SK-N-SH (cell line): ENCODE data around the gene ADPRHL1. TPM values are rescaled to one million over a fixed set of nuclear protein-coding genes. Genes with fewer than 3 reads are reported as not detected.
"Not testable (repeated sequence)": the region's sequence is repeated elsewhere in the genome, so short reads cannot be mapped to it uniquely, and the experiment has no call there.

Experiments used
- CTCF ChIA-PET: fragments of 300-600, 350-600 bp; formaldehyde crosslinking; extraction: SDS; loops from one replicate; lab custom pipeline; 2021; lab: Yijun Ruan, JAX
- POLR2A ChIA-PET: fragments of 350-600 bp; sonication (Branson Sonifier 250); formaldehyde crosslinking; extraction: SDS; loops from one replicate; lab custom pipeline; 2020; ENCODE audit warnings: antibody characterized with exemption, inconsistent platforms; lab: Yijun Ruan, JAX
- DNase-seq: peaks from one replicate; pipeline ENCODE4 v3.0.0; 2012
- H2AFZ ChIP-seq: fragments of 200-600 bp; sonication (generic); 2 replicates; pipeline ENCODE4 v1.8.1; 2016; ENCODE audit warnings: antibody characterized with exemption, mild to moderate bottlenecking, low read depth
- H3F3A ChIP-seq: fragments of 200-600 bp; sonication (generic); replicated peaks from 2 replicates; pipeline ENCODE3; 2016; ENCODE audit warnings: antibody characterized with exemption, mild to moderate bottlenecking; ENCODE audit not compliant: insufficient read depth
- H3K27ac ChIP-seq, 2 experiments: fragments of 200-500 bp in 1 of 2; fragments of 200-600 bp in 1 of 2; sonication (Bioruptor generic) in 1 of 2; sonication (generic), shearing (Covaris generic) in 1 of 2; 2 replicates each; pipeline versions ENCODE4 v1.5.1 to v1.6.1; 2014 to 2016; ENCODE audit warnings: low read depth in 2 of 2, inconsistent platforms in 1 of 2, low read length in 1 of 2, mild to moderate bottlenecking in 1 of 2, mixed read lengths in 1 of 2
- H3K27me3 ChIP-seq: fragments of 200-600 bp; sonication (generic), shearing (Covaris generic); 2 replicates; pipeline ENCODE4 v1.6.1; 2016; ENCODE audit warnings: mixed run types; ENCODE audit not compliant: insufficient read depth
- H3K36me3 ChIP-seq, 2 experiments: fragments of 200-500 bp in 1 of 2; fragments of 200-600 bp in 1 of 2; sonication (Bioruptor generic) in 1 of 2; sonication (generic) in 1 of 2; replicated peaks in 1 of 2; 2 replicates each; pipeline versions ENCODE3 to v1.5.1; 2014 to 2016; ENCODE audit warnings: low read length in 1 of 2, mild to moderate bottlenecking in 1 of 2; ENCODE audit not compliant: insufficient read depth in 2 of 2, control insufficient read depth in 1 of 2
- H3K4me1 ChIP-seq, 2 experiments: fragments of 200-500 bp in 1 of 2; fragments of 200-600 bp in 1 of 2; sonication (Bioruptor generic) in 1 of 2; sonication (generic), shearing (Covaris generic) in 1 of 2; 2 replicates each; pipeline versions ENCODE4 v1.5.1 to v1.6.1; 2014 to 2016; ENCODE audit warnings: low read depth in 1 of 2, low read length in 1 of 2, mixed run types in 1 of 2; ENCODE audit not compliant: insufficient read depth in 2 of 2, control insufficient read depth in 1 of 2
- H3K4me2 ChIP-seq: fragments of 200-600 bp; sonication (generic), shearing (Covaris generic); 2 replicates; pipeline ENCODE4 v1.6.1; 2017; ENCODE audit warnings: mixed run types
- H3K4me3 ChIP-seq, 2 experiments: fragments of 200-500 bp in 1 of 2; fragments of 200-600 bp in 1 of 2; sonication (Bioruptor generic) in 1 of 2; sonication (generic), shearing (Covaris generic) in 1 of 2; 2 replicates each; pipeline versions ENCODE4 v1.5.1 to v1.8.1; 2014 to 2016; ENCODE audit warnings: low read depth in 2 of 2, inconsistent platforms in 1 of 2, low read length in 1 of 2, mild to moderate bottlenecking in 1 of 2, mixed read lengths in 1 of 2, moderate library complexity in 1 of 2
- H3K79me2 ChIP-seq: fragments of 200-600 bp; sonication (generic); 2 replicates; pipeline ENCODE4 v1.8.1; 2017; ENCODE audit warnings: mild to moderate bottlenecking; ENCODE audit not compliant: insufficient read depth
- H3K9ac ChIP-seq: fragments of 200-600 bp; sonication (generic); 2 replicates; pipeline ENCODE4 v1.6.1; 2017; ENCODE audit warnings: mixed run types
- H3K9me2 ChIP-seq: fragments of 200-600 bp; sonication (generic); 2 replicates; pipeline ENCODE4 v1.6.1; 2017; ENCODE audit warnings: mixed run types
- H3K9me3 ChIP-seq: fragments of 200-600 bp; sonication (generic); 2 replicates; pipeline ENCODE4 v1.6.1; 2017; ENCODE audit warnings: mixed run types, mild to moderate bottlenecking, moderate library complexity
- H4K20me1 ChIP-seq: fragments of 200-600 bp; sonication (generic); 2 replicates; pipeline ENCODE4 v1.6.1; 2017; ENCODE audit warnings: mild to moderate bottlenecking, mixed run types; ENCODE audit not compliant: insufficient read depth
- CTCF ChIP-seq: fragments of 200-600 bp; sonication (generic); IDR thresholded peaks from 2 replicates; pipeline ENCODE4 v1.6.1; 2017; ENCODE audit warnings: antibody characterized with exemption, mild to moderate bottlenecking, moderate library complexity
- FOXJ3 ChIP-seq: sonication (generic); formaldehyde crosslinking; IDR thresholded peaks from 2 replicates; pipeline ENCODE4 v1.5.1; 2020; ENCODE audit warnings: mild to moderate bottlenecking, missing genetic modification reagents
- NFIC ChIP-seq: IDR thresholded peaks from 2 replicates; pipeline ENCODE4 v1.4.0; 2012; ENCODE audit warnings: borderline replicate concordance
- RAD21 ChIP-seq: IDR thresholded peaks from 2 replicates; pipeline ENCODE4 v1.6.1; 2012; ENCODE audit warnings: mild to moderate bottlenecking, low read length
- RFX5 ChIP-seq: IDR thresholded peaks from 2 replicates; pipeline ENCODE4 v1.6.1; 2012; ENCODE audit warnings: mild to moderate bottlenecking, improper control_type of control experiment, low read length
- RXRA ChIP-seq: IDR thresholded peaks from 2 replicates; pipeline ENCODE4 v1.4.0; 2012; ENCODE audit warnings: low read depth, mild to moderate bottlenecking, borderline replicate concordance
- SMC3 ChIP-seq: IDR thresholded peaks from 2 replicates; pipeline ENCODE4 v1.6.1; 2012; ENCODE audit warnings: low read depth, low read length, improper control_type of control experiment
- WGBS: methylation state at CpG from one replicate; pipeline ENCODE4 v1.1.6; 2017; ENCODE audit warnings: low lambda C conversion rate; 5-methylcytosine and 5-hydroxymethylcytosine counted together
- polyA plus RNA-seq, 3 experiments: library from polyadenylated mRNA; depleted of rRNA; stranded (reverse); fragments of >200 nt; gene quantifications; 2 replicates each; pipeline ENCODE4 v1.2.3, GENCODE V29; 2012
- TF ChIP-seq, protein P1 (sequence below): fragments of 150-350 bp; IDR thresholded peaks from 2 replicates; pipeline ENCODE4 v1.6.1; 2016; ENCODE audit warnings: mild to moderate bottlenecking, low read depth, low read length

ADPRHL1 gene
- polyA plus RNA-seq, 1 of the 3 experiments (the other 2 are of a cell fraction), result 1.0 TPM

DNA sequence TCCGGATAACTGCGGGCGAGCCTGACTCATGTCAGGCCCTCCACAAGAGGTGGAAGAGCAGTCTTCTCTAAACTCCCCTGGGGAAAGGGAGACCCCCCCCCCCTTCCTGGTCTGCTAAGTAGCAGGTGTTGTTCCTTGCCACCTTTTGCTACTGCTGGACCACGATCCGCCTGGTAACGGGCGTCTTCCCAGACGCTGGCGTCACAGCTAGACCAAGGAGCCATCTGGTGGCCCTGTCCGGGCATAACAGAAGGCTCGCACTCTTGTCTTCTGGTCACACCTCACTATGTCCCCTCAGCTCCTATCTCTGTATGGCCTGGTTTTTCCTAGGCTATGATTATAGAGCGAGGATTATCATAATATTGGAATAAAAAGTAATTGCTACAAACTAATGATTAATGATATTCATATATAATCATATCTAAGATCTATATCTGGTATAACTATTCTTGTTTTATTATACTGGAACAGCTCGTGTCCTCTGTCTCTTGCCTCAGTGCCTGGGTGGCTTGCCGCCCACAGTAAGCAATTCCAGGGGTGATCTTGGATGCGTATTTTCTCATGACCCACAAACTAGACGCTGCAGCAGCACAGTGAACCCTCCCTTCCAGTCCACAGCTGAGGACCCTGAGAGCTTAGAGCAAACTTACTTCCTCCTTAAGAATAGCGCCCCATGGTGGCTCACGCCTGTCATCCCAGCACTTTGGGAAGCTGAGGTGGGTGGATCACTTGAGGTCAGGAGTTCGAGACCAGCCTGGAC lies 2.2 kb downstream of the ADPRHL1 start:
- H3K9me2 ChIP-seq, H3F3A ChIP-seq, H3K4me2 ChIP-seq, H3K27ac ChIP-seq, DNase-seq: not testable (repeated sequence)
- 72% methylated on average over 16 of the region's 19 CpGs for WGBS
- CTCF ChIA-PET, result interaction anchor here (0.7 to 9.0 kb wide), 14 partner anchors 7 to 511 kb away, joined by 3 to 128 read pairs (median 3); no protein-coding TSS in a partner anchor
- peaks cover 11 to 27% of the 10 kb centered on the region in 2 experiments for H3K36me3 ChIP-seq
- TF ChIP-seq RAD21 (peak; percentile 57), RFX5 (peak; percentile 46; the same call in 1 of the 2 replicates), SMC3 (peak; percentile 34; the same call in 1 of the 2 replicates), CTCF (peak; percentile 36)
- TF ChIP-seq, all 33 proteins: peak for 4; not testable (repeated sequence) for 29
- not testable (repeated sequence) for H3K27me3 ChIP-seq, H3K79me2 ChIP-seq, H2AFZ ChIP-seq, H3K9me3 ChIP-seq, H3K9ac ChIP-seq, H4K20me1 ChIP-seq, H3K4me3 ChIP-seq
- POLR2A ChIA-PET, result interaction anchor here (0.6 kb wide), 1 partner anchor 133 kb away, joined by 3 read pairs; no protein-coding TSS in a partner anchor
- H3K4me1 ChIP-seq, result peaks cover 0 to 16% of the 10 kb centered on the region in 2 experiments; a peak in 2 of 4 replicates

- DNase-seq, H3F3A ChIP-seq, POLR2A ChIA-PET, H3K4me2 ChIP-seq, H3K9ac ChIP-seq, H2AFZ ChIP-seq, H4K20me1 ChIP-seq, H3K4me3 ChIP-seq, H3K27me3 ChIP-seq, H3K27ac ChIP-seq, H3K9me3 ChIP-seq, H3K9me2 ChIP-seq, H3K79me2 ChIP-seq: not testable (repeated sequence)
- CTCF ChIA-PET, result interaction anchor here (0.7 to 1.5 kb wide), 5 partner anchors 8 to 186 kb away, joined by 3 to 4 read pairs (median 3); no protein-coding TSS in a partner anchor
- H3K36me3 ChIP-seq, result peaks cover 11 to 21% of the 10 kb centered on the region in 2 experiments
- WGBS, result 92% methylated on average over 9 of the region's 9 CpGs
- H3K4me1 ChIP-seq, result peaks cover 0 to 16% of the 10 kb centered on the region in 2 experiments; a peak in 2 of 4 replicates
Measured at GRCh38 chr13:113450348-113450744, 2.9 kb downstream of the ADPRHL1 start.

- no peak overlapping the region for H2AFZ ChIP-seq
- H3K27ac ChIP-seq, result no peak overlapping the region
- no peak overlapping the region for H3K9ac ChIP-seq
- H3K4me3 ChIP-seq, result no peak overlapping the region
- ChIA-PET POLR2A (no interaction called here), CTCF (interaction anchor here (0.7 to 1.5 kb wide), 4 partner anchors 8 to 185 kb away, joined by 3 to 4 read pairs (median 3); no protein-coding TSS in a partner anchor)
- no peaks in the 10 kb centered on the region for H3K9me3 ChIP-seq
- H3K36me3 ChIP-seq, result peaks cover 11 to 19% of the 10 kb centered on the region in 2 experiments
- no peaks in the 10 kb centered on the region for H3F3A ChIP-seq
- 96% methylated on average over 11 of the region's 13 CpGs for WGBS
- H4K20me1 ChIP-seq, result no peaks in the 10 kb centered on the region
- H3K79me2 ChIP-seq, result no peaks in the 10 kb centered on the region
- no peak for DNase-seq
- TF ChIP-seq, protein P1, sequence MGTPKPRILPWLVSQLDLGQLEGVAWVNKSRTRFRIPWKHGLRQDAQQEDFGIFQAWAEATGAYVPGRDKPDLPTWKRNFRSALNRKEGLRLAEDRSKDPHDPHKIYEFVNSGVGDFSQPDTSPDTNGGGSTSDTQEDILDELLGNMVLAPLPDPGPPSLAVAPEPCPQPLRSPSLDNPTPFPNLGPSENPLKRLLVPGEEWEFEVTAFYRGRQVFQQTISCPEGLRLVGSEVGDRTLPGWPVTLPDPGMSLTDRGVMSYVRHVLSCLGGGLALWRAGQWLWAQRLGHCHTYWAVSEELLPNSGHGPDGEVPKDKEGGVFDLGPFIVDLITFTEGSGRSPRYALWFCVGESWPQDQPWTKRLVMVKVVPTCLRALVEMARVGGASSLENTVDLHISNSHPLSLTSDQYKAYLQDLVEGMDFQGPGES, result no peak
- no peak for TF ChIP-seq NFIC
- TF ChIP-seq FOXJ3 (CRISPR knock-in tag), result no peak
- no peak for TF ChIP-seq RXRA
- H3K9me2 ChIP-seq, result no peaks in the 10 kb centered on the region
- no peak overlapping the region for H3K4me2 ChIP-seq
- peaks cover 0 to 16% of the 10 kb centered on the region in 2 experiments; a peak in 2 of 4 replicates for H3K4me1 ChIP-seq
- H3K27me3 ChIP-seq, result no peaks in the 10 kb centered on the region
Measured at GRCh38 chr13:113449693-113450347, 3.5 kb downstream of the ADPRHL1 start.
